Activated CD8-positive, alpha-beta memory T cell treated with anti-CD3 and anti-CD28 coated beads, Interleukin-2, amount 50 U/mL, for 48 hours (primary cell): Measurements from ENCODE around the gene RPL38.
A peak's percentile ranks its signal among the peaks of the same experiment; 100 is the strongest.

Experiments
- DNase-seq: peaks from one replicate; pipeline ENCODE4 v3.0.0-alpha.2; 2020

Gene RPL38

GRCh38 chr17:74211141-74211911 lies 7.8 kb downstream of the RPL38 start:
- DNase-seq, result peak; percentile 80

- DNase-seq, result peak; percentile 75
Measured at GRCh38 chr17:74211912-74212208, 8.4 kb downstream of the RPL38 start.

- peak; percentile 74 for DNase-seq
Measured at GRCh38 chr17:74212209-74212912, 8.9 kb downstream of the RPL38 start.

- DNase-seq, result peak; percentile 87
Measured at GRCh38 chr17:74212913-74213791, 9.7 kb downstream of the RPL38 start, which contains the start of gene TTYH2. TSS of gene TTYH2 (plus strand) at chr17:74213571. CDS start at chr17:74213588, 17 bp downstream.

- peak; percentile 63 for DNase-seq
Measured at GRCh38 chr17:74213861-74214391, 10.4 kb downstream of the RPL38 start.

GRCh38 chr17:74214484-74215341 lies 11.2 kb downstream of the RPL38 start:
- no peak for DNase-seq

GRCh38 chr17:74215342-74215727 lies 11.9 kb downstream of the RPL38 start:
- DNase-seq, result no peak

GRCh38 chr17:74216505-74216904 lies 13.0 kb downstream of the RPL38 start:
- no peak for DNase-seq

- no peak for DNase-seq
Measured at GRCh38 chr17:74217037-74217730, 13.7 kb downstream of the RPL38 start.

GRCh38 chr17:74217888-74218287 lies 14.4 kb downstream of the RPL38 start:
- DNase-seq, result no peak

DNA sequence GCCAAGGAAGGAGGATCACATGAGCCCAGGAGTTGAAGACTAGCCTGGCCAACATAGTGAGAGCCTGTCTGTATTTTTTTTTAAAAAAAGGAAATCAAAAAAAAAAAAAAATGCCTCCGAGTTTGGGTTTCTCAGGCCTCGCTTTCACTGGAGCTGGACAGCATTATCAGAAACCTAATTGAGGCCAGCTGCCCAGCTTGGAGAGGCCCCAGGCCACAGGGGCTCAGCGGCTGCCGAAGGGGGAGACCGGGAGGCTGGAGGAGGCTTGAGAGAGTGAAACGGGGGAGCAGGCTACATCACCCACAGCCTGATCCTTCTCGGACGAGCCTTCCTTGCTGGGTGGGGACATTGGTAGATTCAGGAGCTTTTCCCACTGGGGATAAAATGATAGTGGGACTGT lies 15.0 kb downstream of the RPL38 start:
- no peak for DNase-seq

DNA sequence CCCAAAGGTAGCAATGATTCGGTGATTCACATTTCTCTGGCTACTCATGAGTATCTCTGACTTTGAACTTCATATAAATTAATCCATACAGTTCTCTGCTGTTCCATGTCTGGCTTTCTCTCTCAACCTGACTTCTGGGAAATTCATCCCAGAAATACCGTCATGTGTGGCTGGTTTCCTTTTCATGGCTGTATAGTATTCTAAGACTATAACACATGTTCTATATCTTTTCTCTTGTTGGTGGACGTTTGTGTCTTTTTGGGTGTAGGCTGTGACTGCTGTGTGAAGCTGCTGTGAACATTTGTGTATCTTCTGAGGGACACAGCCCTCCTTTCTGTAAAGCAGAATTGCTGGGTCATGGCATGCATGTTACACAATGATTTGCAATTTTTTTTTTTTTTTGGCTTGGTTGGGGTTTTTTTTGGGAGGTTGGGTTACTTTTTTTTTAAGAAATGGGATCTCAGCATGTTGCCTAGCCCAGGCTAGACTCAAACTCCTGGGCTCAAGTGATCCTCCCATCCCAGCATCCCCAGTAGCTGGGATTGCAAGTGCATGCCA lies 16.2 kb downstream of the RPL38 start:
- no peak for DNase-seq

GRCh38 chr17:74220219-74220618 lies 16.7 kb downstream of the RPL38 start:
- DNase-seq, result no peak

DNA sequence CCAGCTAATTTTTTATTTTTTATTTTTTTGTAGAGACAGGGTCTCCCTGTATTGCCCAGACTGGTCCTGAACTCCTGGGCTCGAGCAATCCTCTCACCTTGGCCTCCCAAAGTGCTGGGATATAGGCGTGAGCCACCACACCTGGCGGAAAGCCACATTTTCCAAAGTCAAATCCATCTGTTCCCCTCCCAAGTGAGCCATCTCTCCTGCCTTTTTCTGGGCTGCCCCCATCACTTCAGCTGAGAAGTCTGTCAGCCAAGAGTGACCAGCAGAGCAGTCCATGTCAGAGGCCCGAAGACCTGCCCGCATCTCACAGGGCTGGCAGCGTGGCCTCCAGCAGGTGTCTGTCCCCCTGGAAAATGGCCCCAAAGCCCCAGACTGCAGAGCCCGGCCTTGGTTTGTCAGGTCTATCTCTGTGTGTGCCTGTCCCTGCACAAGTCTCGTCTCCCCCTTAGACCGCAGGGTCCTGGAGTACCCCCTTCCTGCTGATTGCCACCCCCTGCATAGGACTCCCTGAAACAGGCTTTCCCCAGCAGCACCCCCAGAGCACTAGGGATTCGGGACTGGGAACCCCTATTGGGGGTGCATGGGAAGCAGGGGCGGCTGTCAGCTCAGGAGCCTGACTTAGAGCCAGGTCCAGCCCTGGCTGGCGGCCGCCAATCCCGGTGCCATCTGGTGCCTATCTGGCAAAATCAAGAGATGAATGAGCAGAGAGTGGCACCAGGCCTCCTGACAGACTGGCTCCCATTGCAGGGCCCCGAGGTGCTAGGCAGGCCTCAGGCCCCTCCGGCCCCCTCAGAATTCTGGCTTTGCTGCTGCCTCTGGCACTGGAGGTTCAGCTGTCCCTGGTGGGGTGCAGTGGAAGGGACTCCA lies 17.7 kb downstream of the RPL38 start:
- DNase-seq, result no peak

GRCh38 chr17:74222399-74222798 lies 18.9 kb downstream of the RPL38 start:
- no peak for DNase-seq

- DNase-seq, result no peak
Measured at GRCh38 chr17:74223901-74224300, 20.4 kb downstream of the RPL38 start.

DNA sequence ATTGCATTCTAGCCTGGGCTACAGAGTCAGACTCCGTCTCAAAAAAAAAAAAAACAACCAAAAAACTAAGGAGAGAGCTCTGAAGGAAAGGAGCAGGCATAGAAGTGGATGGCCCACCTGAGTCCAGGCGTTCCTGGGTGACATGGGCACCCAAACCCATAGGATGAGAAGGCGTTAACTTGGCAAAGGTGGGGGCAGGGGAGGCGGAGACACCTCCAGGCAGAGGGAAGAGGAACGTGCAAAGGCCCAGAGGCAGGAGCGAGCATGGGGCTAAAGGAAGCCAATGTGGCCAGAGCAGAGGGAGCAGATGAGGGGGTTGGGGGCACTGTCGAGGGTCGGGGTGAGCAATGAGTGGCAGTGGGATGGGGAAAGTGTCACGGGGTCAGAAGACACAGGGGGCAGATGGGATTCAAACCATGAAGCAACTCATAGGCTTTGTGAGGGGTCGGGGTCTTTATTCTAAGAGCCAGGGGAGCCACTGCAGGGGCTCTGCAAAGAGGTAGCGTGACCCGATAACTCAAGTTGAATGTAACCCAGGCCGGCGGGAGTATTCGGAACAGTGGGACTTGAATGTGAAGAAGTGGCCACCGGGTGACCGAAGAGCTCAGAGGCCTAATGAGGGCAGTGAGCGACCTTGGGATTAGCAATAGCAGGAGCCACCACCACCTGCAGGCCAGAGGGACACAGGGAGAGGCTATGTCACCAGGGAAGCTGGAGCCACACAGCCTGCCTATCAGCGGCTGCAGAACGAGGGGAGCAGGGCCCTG lies 21.7 kb downstream of the RPL38 start:
- DNase-seq, result no peak

DNA sequence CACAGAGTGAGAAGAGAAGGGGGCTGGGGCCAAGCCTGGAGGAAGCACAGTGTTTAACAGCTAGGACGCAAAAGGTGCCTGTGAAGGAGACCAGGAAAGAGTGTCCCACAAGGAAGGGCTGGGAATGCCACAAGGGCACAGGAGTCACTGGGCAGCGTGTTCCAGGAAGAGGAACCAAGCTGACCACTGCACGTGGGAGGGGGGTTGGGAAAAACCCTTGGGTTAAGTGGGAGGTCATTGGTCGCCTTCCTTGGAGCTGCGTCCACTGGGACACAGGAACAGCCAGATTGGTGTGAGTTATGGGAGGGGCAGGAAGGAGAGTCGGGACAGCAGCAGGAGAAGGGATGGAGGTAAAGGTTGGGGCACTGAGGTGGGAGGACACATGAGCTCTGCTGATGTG lies 22.8 kb downstream of the RPL38 start:
- no peak for DNase-seq

GRCh38 chr17:74227271-74228080 lies 24.0 kb downstream of the RPL38 start:
- no peak for DNase-seq
